ENCODE measurements around the gene FOXL2. TPM values are rescaled to one million over a fixed set of nuclear protein-coding genes. Genes with fewer than 3 reads are reported as not detected.

Gene FOXL2
- total and polyA plus RNA-seq, 5 experiments from 2014 or later = not detected

- H3K4me1 Mint-ChIP-seq = peaks cover 7 to 8% (median 7%) of the 10 kb centered on the region in 4 donors
These were observed 30.1 kb downstream of the FOXL2 start for GRCh38 chr3:138916824-138917223.

GRCh38 chr3:138915503-138916498, 31.1 kb downstream of the FOXL2 start:
- POLR2A ChIA-PET = interaction anchor here (0.6 to 2.3 kb wide), 13 partner anchors 17 to 481 kb away, joined by 3 to 33 read pairs (median 3); partner anchors contain the start of genes CEP70, FAIM and PIK3CB
- peak; percentile 88 to 91 for ATAC-seq
- peak overlapping the region; percentile 80 to 90 (median 87) for H3K4me3 Mint-ChIP-seq
- peaks cover 7 to 8% (median 7%) of the 10 kb centered on the region in 4 donors for H3K4me1 Mint-ChIP-seq
- DNase-seq = peak; percentile 53 to 91 (median 80)
- no peaks in the 10 kb centered on the region for H3K9me3 Mint-ChIP-seq
- no peaks in the 10 kb centered on the region for H3K36me3 Mint-ChIP-seq
- peaks cover 0 to 6% (median 3%) of the 10 kb centered on the region in 5 donors for H3K27me3 Mint-ChIP-seq
- H3K27ac Mint-ChIP-seq = peak overlapping the region; percentile 48 to 89 (median 78)

More at GRCh38 chr3:138916824-138917223, 30.1 kb downstream of the FOXL2 start:
- no peak for ATAC-seq
- Mint-ChIP-seq H3K9me3 (no peaks in the 10 kb centered on the region), H3K27ac (no peak overlapping the region), H3K4me3 (peak overlapping the region in 4 of 10 donors; percentile 10 to 35 (median 26)), H3K27me3 (peaks cover 0 to 11% (median 4%) of the 10 kb centered on the region in 5 donors), H3K36me3 (no peaks in the 10 kb centered on the region)
- POLR2A ChIA-PET = interaction anchor here (1.3 to 2.3 kb wide), 5 partner anchors 16 to 322 kb away, joined by 3 to 33 read pairs (median 4); partner anchors contain the start of genes CEP70 and FAIM
- DNase-seq = no peak

GRCh38 chr3:138914870-138915502, 32.0 kb downstream of the FOXL2 start:
- Mint-ChIP-seq H3K4me1 (peaks cover 7 to 8% (median 7%) of the 10 kb centered on the region in 4 donors), H3K27ac (peak overlapping the region in 6 of 10 donors; percentile 9 to 86 (median 66)), H3K36me3 (no peaks in the 10 kb centered on the region), H3K4me3 (peak overlapping the region; percentile 69 to 90 (median 87)), H3K27me3 (peaks cover 0 to 4% (median 2%) of the 10 kb centered on the region in 5 donors), H3K9me3 (no peaks in the 10 kb centered on the region)
- POLR2A ChIA-PET = interaction anchor here (0.6 to 2.3 kb wide), 9 partner anchors 80 to 480 kb away, joined by 3 to 33 read pairs (median 3); partner anchors contain the start of genes CEP70, FAIM and PIK3CB
- no peak for DNase-seq
- peak; percentile 19 to 23 for ATAC-seq

GRCh38 chr3:138913766-138914165, 33.2 kb downstream of the FOXL2 start:
- Mint-ChIP-seq H3K36me3 (no peaks in the 10 kb centered on the region), H3K9me3 (no peaks in the 10 kb centered on the region), H3K4me3 (no peak overlapping the region), H3K27ac (no peak overlapping the region), H3K4me1 (peaks cover 7 to 8% (median 7%) of the 10 kb centered on the region in 4 donors), H3K27me3 (peaks cover 0 to 3% (median 0%) of the 10 kb centered on the region in 5 donors)
- DNase-seq (no peak), ATAC-seq (no peak)
- POLR2A ChIA-PET = no interaction called here

DNA sequence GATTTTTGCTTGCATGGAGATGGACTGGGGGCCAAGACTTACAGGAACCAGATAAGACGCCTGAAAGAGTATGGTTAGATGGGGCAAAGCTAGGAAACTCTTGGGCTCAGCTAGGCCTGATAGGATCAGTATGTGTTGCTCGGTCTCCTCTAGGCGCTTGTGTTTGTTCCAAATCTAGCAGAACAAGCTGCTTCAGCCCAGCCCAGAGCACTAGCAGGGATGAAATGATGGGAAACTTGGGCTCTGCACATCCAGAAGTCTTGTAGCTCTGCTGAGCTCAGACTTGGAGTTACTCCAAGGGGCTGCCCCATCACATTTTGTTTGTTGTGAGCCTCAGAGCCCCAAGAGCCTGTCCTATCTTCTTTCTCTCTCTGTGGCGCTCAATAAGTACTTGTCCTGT, 34.7 kb downstream of the FOXL2 start:
- Mint-ChIP-seq H3K27me3 (peaks cover 0 to 3% (median 0%) of the 10 kb centered on the region in 5 donors), H3K36me3 (no peaks in the 10 kb centered on the region), H3K4me3 (no peak overlapping the region), H3K4me1 (peaks cover 7 to 8% (median 7%) of the 10 kb centered on the region in 4 donors), H3K27ac (no peak overlapping the region), H3K9me3 (no peaks in the 10 kb centered on the region)
- DNase-seq (no peak), ATAC-seq (no peak)
- POLR2A ChIA-PET = no interaction called here

DNA sequence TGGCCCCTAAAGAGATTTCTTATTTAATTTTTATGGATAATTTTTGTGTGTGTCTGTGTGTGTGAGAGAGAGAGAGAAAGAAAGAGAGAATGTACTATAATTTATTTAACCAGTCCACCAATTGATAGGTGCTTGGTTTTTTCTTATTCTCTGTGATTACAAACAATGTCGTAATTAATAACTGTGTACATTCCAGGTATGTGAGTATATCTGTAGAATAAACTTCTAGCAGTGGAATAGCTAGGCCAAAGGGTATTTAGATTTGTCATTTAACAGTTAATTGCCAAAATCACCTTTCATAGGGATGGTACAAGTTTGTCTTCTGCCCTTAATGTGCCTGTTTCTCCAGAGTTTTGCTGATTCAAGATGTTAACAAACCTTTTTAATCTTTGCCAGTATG, 35.3 kb downstream of the FOXL2 start:
- H3K4me3 Mint-ChIP-seq = no peak overlapping the region
- peaks cover 5 to 7% (median 6%) of the 10 kb centered on the region in 4 donors for H3K4me1 Mint-ChIP-seq
- DNase-seq (no peak), ATAC-seq (no peak)
- POLR2A ChIA-PET = no interaction called here
- H3K36me3 Mint-ChIP-seq = no peaks in the 10 kb centered on the region
- peaks cover 0 to 3% (median 0%) of the 10 kb centered on the region in 5 donors for H3K27me3 Mint-ChIP-seq
- H3K27ac Mint-ChIP-seq = no peak overlapping the region
- no peaks in the 10 kb centered on the region for H3K9me3 Mint-ChIP-seq

GRCh38 chr3:138909904-138910303, 37.0 kb downstream of the FOXL2 start:
- POLR2A ChIA-PET = interaction anchor here (1.4 kb wide), 1 partner anchor 315 kb away, joined by 4 read pairs; the partner anchor contains the start of gene CEP70
- peaks cover 0 to under 1% (median 0%) of the 10 kb centered on the region in 5 donors for H3K27me3 Mint-ChIP-seq
- ATAC-seq (no peak), DNase-seq (no peak)
- no peaks in the 10 kb centered on the region for H3K36me3 Mint-ChIP-seq
- no peaks in the 10 kb centered on the region for H3K9me3 Mint-ChIP-seq
- no peak overlapping the region for H3K4me3 Mint-ChIP-seq
- no peak overlapping the region for H3K27ac Mint-ChIP-seq
- peaks cover under 1 to 3% (median 1%) of the 10 kb centered on the region in 4 donors for H3K4me1 Mint-ChIP-seq

DNA sequence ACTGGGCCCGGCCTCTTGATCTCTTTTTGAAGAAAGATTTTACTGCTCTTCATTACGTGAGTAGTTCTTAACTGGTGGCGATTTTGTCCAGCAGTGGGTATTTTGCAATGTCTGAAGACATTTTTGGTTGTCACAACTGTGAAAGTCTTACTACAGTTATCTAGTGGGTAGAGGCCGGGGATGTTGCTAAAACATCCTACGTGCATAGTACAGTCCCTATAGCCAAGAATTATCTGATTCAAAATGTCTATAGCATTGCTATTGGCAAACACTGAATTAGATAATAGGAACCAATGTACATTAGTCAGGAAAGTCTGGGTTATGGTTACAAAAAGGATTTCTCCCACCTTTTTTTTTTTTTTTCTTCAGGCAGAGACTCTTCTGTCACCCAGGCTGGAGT, 38.1 kb downstream of the FOXL2 start:
- Mint-ChIP-seq H3K36me3 (no peaks in the 10 kb centered on the region), H3K4me1 (no peaks in the 10 kb centered on the region), H3K4me3 (no peak overlapping the region), H3K9me3 (no peaks in the 10 kb centered on the region), H3K27ac (no peak overlapping the region), H3K27me3 (no peaks in the 10 kb centered on the region)
- no peak for ATAC-seq
- DNase-seq = no peak
- POLR2A ChIA-PET = interaction anchor here (0.6 kb wide), 1 partner anchor 90 kb away, joined by 3 read pairs; no protein-coding TSS in a partner anchor

- H3K4me3 Mint-ChIP-seq = no peak overlapping the region
- ATAC-seq (no peak), DNase-seq (no peak)
- H3K27ac Mint-ChIP-seq = no peak overlapping the region
- no peaks in the 10 kb centered on the region for H3K27me3 Mint-ChIP-seq
- POLR2A ChIA-PET = no interaction called here
- H3K36me3 Mint-ChIP-seq = no peaks in the 10 kb centered on the region
- no peaks in the 10 kb centered on the region for H3K4me1 Mint-ChIP-seq
- H3K9me3 Mint-ChIP-seq = no peaks in the 10 kb centered on the region
These were observed 39.4 kb downstream of the FOXL2 start for GRCh38 chr3:138907539-138907938.

- no peak overlapping the region for H3K4me3 Mint-ChIP-seq
- H3K4me1 Mint-ChIP-seq = no peaks in the 10 kb centered on the region
- ATAC-seq (no peak), DNase-seq (no peak)
- no peak overlapping the region for H3K27ac Mint-ChIP-seq
- POLR2A ChIA-PET = no interaction called here
- H3K27me3 Mint-ChIP-seq = peaks cover 0 to 4% (median 0%) of the 10 kb centered on the region in 5 donors
- no peaks in the 10 kb centered on the region for H3K36me3 Mint-ChIP-seq
- no peaks in the 10 kb centered on the region for H3K9me3 Mint-ChIP-seq
These were observed 44.8 kb downstream of the FOXL2 start for GRCh38 chr3:138902171-138902570.

- ATAC-seq (no peak), DNase-seq (no peak)
- Mint-ChIP-seq H3K4me1 (no peaks in the 10 kb centered on the region), H3K36me3 (no peaks in the 10 kb centered on the region), H3K27ac (no peak overlapping the region), H3K27me3 (peaks cover 0 to 4% (median 0%) of the 10 kb centered on the region in 5 donors), H3K9me3 (no peaks in the 10 kb centered on the region), H3K4me3 (no peak overlapping the region)
- POLR2A ChIA-PET = interaction anchor here (0.6 kb wide), 1 partner anchor 307 kb away, joined by 3 read pairs; the partner anchor contains the start of gene CEP70
These were observed 45.4 kb downstream of the FOXL2 start for GRCh38 chr3:138901567-138901966.

- no peaks in the 10 kb centered on the region for H3K36me3 Mint-ChIP-seq
- H3K4me3 Mint-ChIP-seq = no peak overlapping the region
- DNase-seq (no peak), ATAC-seq (no peak)
- H3K9me3 Mint-ChIP-seq = no peaks in the 10 kb centered on the region
- peaks cover 0 to 4% (median 0%) of the 10 kb centered on the region in 5 donors for H3K27me3 Mint-ChIP-seq
- no peak overlapping the region for H3K27ac Mint-ChIP-seq
- H3K4me1 Mint-ChIP-seq = no peaks in the 10 kb centered on the region
- POLR2A ChIA-PET = interaction anchor here (0.5 kb wide), 1 partner anchor 10 kb away, joined by 4 read pairs; no protein-coding TSS in a partner anchor
These were observed 47.5 kb downstream of the FOXL2 start for GRCh38 chr3:138899351-138899991.
